GM18511 (cell line): ENCODE measurements around the gene FAM110D.

Experiments used
- ATAC-seq: cut with Tn5 transposase; IDR thresholded peaks from one replicate; pipeline ENCODE4 v1.9.1; 2021; ENCODE audit warnings: mild to moderate bottlenecking, moderate library complexity; ENCODE audit not compliant: unreplicated experiment

The FAM110D gene

DNA sequence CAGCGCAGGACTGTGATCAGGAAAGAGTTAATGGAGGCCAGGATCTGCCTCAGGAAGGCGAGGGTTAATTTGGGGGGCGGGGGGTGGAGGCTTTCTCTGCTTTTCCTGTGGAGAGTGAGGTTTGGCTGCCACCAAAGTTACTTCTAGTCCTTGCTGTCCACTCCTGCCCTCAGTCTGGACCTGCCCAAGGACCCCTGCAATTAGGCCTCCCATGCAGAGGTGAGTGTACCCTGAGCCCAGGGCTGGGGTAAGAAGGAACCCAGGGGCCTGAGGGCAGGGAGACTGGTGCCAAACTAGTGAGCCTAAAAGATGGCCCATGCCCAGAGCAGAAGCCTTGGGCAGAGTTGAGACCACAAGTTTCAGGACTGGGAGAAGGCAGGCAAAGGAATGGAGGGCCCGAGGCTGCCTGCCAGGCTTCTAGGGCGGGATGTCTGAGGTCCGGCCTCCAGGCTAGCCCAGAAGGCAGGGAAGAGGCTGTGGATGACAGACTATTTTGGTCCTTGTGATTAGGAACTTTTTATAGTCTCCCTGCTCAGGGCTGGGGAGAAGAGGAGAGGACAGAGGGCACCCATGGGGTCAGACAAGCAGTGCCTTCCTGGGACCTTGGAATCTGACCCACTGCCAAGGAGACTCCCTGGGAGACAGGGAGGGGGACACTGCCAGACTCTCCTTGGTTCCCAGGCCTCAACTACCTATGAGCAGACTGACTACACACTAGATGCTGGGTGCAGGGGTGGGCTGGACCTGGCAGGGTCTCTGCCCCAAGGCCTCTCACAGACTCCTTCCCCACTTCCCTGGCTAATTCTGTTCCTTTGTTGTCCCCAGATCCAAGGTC lies at the start of gene FAM110D:
Gene FAM110D (plus strand): TSS at position 172 of the 835 bp plus-strand sequence. CDS start 2,213 bp downstream, outside the sequence.
- ATAC-seq, result no peak

GRCh38 chr1:26109229-26110164 lies 49.4 kb upstream of the FAM110D start:
- no peak for ATAC-seq

DNA sequence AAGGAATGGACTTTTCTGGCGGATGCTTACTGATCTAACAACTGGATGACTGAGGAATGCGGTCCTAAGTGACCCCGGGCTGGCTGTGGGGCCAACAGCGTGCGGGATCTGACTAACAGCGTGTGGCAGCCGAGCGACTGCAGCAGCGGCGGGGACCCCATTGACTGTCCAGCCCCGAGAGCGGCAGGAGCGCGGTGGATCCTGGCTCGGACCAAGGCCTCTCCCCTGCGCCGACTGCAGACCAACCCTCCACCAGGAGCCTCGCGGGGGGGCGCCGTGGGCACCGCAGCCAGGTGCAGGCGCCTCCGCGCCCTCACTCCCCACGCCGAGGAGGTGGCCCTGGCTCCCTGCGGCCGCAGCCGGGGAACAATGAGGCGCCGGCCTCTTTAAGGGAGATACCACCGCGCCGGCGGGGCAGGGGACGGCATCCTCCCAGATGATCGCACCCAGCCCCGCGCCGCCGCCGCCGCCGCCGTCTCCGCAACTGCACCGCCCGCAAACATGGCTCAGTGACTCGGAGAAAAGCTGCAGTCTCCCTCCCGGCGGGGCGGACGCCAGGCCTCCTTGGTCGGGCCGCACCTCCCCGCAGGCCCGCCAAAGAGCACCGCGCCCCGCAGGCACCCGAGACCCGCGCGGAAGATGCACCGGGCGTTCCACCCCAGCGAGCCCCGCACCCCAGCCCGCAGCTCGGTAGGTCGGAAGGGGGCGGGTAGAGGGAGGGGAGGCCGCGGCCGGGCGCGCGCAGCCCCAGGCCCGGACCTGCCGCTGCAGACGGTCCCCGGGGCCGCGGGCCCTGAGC lies 47.9 kb upstream of the FAM110D start:
- ATAC-seq, result peak; percentile 58

DNA sequence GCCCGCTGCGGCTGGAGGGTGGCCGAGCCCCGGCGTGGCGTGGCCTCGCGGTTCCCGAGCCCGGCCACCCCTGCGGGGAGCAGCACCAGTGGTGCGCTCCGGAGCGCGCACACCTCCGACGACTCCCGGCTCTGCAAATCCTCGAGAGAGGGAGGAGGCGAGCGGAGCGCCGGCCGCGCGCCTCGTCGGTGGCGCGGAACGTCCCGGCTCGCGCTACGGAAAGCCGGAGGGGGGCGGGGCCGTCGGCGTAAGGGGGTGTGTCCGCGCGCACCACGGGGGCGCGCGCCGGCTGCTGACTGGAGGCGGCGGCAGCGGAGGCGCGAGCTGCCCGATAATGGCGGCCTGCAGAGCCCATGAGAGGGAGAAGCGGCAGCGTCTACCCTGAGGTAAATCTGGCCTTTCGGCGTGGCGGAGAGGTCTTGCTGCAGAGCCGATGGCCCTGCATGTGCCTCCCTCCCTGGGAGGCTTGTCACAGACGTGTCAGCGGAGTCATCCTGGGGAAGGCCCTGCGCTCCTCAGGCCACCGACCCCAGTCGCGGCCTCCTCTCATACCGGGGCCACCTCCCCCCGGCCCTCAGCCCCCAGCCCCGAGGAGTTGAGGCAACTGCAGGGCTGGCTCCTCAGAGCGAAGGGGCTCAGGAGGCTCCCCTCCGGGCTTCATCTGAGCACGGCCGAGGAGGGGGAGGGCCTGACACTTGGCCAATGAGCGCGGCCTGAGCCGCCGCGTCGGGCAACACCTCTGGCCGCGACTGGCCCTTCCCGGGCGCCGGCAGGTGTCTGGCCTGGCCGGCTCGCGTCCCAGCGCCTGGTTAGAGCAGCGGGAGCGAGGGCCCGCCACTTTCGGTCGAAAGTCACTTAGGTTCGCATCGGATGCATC lies 47.1 kb upstream of the FAM110D start, which contains the start of gene PDIK1L:
Gene PDIK1L (plus strand): TSS at position 295 of the 877 bp plus-strand sequence. CDS start 2,485 bp downstream, outside the sequence.
- peak; percentile 75 for ATAC-seq

DNA sequence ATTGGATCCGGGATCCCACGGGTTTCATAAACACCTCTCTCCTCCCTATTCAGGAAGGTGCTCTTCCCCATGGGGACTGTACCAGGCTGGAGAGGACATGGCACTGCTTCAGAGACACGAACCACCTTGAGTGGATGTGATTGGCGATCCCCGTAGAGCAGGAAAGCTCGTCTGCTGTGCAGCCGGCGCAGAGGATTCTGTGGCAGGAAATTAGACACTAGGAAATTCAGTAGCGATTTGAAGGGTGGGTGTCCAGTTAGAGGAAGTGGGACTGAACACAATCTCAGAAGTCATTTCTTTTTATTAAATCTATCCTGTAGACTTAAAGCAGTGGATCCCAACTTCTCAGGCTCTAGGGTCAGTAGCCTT lies 46.5 kb upstream of the FAM110D start:
- ATAC-seq, result peak; percentile 11

DNA sequence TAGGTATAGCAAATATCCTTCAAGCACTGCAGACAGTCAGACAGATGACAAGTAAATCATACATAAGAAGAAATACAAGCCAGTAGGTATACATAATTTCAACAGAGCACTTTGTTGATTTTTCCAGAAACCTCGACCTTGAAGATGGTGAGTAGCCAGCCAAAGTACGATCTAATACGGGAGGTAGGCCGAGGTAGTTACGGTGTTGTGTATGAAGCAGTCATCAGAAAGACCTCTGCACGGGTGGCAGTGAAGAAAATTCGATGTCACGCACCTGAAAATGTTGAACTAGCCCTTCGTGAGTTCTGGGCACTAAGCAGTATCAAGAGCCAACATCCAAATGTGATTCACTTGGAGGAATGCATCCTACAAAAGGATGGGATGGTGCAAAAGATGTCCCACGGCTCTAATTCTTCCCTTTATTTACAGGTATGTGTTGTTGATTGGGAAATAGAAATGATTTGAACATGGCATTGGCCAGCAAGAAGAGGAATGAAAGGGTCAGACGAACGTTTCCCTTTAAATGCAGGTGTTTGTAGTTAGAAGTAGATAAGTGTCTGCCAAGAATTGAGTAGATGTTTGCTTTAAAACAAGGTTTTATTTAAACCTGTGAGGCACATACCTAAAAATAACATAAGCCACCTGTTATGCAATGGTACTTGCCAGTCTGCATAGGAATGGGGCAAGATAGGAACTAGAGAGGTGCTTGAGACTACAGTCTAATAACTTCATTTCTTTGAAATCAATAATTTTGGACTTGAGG lies 44.5 kb upstream of the FAM110D start:
- ATAC-seq, result no peak

DNA sequence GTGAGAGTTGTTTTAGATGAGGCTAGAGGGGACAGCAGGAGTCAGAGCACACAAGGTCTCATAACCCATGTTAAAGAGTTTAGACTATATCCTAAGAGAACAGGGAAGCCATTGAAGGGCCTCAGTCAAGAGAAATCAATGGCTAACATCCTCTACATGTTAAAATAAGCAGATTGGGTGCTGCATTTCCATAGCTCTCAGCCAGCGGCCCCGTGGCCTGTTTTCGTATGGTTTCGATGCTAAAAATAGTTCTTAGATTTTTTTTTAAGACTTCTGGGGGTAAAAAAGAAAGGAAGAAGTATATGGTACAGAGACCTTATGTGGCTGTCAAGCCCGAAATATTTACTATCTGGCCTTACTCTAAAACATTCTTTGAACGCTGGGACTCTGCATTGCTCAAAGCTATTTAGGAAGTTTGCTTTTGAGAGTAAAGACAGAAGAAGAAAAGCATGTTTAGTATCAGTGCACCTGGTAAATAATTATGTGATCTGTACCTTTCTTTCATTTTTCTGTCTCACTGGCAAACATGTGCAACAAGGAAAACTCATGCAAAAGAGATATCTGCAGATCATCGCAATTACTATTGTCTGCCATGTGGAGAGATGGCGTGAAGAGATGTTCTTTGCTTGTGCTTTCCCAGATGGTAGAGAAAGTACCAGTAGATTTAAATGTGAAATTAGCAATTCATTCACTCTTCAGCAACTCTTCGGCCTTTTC lies 38.8 kb upstream of the FAM110D start:
- no peak for ATAC-seq

DNA sequence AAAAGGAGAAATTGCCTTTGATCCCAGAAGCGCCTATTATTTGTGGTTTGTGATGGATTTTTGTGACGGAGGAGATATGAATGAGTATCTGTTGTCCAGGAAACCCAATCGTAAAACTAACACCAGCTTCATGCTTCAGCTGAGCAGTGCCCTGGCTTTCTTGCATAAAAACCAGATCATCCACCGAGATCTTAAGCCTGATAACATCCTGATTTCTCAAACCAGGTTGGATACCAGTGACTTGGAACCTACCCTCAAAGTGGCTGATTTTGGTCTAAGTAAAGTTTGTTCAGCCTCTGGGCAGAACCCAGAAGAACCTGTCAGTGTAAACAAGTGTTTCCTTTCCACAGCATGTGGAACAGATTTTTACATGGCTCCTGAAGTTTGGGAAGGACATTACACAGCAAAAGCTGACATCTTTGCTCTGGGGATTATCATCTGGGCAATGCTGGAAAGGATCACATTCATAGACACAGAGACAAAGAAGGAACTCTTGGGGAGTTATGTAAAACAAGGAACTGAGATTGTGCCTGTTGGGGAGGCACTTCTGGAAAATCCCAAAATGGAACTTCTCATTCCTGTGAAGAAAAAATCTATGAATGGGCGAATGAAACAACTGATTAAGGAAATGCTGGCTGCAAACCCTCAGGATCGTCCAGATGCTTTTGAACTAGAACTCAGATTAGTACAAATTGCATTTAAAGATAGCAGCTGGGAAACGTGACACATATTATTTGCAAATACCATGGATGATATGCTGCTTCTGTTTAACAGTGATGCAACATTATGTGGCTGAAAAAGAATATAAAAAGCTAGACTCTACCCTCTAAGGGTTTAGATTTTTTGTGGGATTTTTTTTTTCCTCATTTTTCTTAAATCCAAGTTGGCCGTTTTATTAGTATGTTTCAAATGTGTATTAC lies 36.8 kb upstream of the FAM110D start:
- no peak for ATAC-seq

DNA sequence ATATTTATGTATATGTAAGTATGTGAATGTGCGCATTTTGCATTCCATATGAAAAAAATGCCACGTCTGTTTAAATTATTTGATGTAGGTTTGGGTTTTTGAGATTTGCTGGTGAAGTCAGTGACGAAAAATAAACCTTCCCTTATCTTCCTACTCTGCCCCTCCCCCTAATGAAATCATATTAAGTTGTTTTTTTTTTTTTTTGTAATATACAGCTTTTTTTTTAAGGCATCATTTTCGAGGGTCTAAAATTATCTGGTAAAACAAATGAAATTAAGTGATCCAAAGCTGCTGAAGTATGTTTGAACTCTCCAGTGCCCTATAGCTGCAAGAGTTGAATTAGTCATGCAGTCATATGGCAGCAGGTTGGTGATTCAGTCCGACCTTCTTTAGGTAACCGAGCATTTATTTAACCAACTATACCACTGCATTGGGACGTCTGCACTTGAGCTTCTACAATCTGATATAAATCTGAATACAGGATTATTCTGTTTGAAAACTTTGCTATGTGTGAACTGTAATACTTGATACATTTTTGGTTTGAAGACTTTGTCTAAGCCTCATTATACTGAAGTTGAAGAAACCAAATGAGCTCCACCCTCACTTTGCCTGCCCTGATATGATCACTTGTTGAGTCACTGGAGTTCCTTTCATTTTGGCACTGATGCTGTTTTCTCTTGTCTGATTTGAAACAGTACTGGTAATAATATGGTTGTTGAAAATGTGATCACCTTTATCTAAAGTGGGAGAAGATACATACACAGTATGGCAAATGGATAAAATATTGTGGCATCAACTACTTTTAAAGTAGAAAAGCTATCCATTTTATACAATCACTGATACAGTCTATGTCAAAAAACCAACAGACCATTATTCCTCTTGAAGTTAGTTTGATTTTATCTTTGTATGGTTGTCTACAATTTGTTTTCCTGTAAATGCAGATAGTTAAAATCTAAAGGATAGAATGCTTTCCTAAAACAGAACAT lies 35.6 kb upstream of the FAM110D start:
- ATAC-seq, result no peak

GRCh38 chr1:26124418-26125331 lies 34.2 kb upstream of the FAM110D start:
- ATAC-seq, result no peak

DNA sequence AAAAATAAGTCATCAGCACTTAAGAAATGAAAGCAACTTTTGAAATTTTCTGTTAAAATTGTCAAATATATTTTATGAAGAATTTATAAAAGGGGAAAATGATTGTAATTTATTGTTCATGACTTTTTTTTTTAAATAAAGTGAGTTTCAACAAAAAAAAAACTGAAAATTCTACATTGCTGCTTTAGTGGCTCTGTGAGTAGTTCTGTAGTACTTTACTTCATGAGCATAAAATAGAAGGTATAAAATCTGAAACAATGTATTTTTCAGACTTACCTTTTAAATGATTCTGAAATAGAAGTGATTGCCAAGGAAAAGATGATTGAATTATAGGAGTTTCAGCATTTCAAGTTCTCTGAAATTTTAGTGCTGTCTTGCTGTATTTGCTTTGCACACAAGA lies 33.5 kb upstream of the FAM110D start:
- no peak for ATAC-seq

GRCh38 chr1:26125946-26126320 lies 32.9 kb upstream of the FAM110D start:
- no peak for ATAC-seq

DNA sequence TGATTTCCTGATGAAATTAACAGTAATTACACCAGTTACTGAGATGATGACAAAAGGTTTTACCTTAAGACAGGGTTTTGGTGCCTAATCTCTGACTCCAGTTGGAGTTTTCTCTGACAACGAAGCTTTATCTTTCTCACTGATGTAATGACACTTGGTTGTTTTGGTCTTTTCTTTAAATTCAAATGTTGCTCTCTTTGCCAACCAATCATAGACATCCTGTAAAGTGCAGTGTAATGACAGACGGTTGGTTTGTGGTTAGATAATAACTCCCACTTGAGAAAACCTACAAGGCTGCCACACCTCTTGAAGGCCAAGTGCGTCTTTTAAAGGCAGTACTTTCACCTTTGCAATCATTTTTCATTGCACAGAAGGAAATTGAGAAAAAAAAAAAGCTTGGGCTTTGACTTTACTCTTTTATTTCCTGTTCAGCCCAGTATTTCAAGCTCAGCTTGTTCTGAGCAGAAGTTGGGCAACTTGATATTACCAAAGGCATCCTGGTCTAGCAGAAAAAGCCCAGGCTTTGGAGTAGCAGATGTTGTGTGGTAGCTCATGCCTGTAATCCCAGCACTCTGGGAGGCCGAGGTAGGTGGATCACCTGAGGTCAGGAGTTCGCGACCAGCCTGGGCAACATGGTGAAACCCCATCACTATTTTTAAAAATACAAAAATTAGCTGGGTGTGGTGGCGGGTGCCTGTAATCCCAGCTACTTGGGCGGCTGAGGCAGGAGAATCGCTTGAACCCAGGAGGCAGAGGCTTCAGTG lies 32.4 kb upstream of the FAM110D start:
- ATAC-seq, result no peak
